ENCODE measurements around the gene BNIPL. TPM values are rescaled to one million over a fixed set of nuclear protein-coding genes. Genes with fewer than 3 reads are reported as not detected.

BNIPL gene
- total RNA-seq, 1 donor from 2014 or later = 27.7 TPM

GRCh38 chr1:151061704-151062103, 25.3 kb downstream of the BNIPL start:
- Mint-ChIP-seq H3K9me3 (no peaks in the 10 kb centered on the region), H3K4me1 (ENCODE audit: unreplicated experiment) (peaks cover 28% of the 10 kb centered on the region), H3K27me3 (no peaks in the 10 kb centered on the region)

GRCh38 chr1:151062741-151063371, 26.5 kb downstream of the BNIPL start:
- H3K4me1 Mint-ChIP-seq (ENCODE audit: unreplicated experiment) = peaks cover 18% of the 10 kb centered on the region
- no peaks in the 10 kb centered on the region for H3K9me3 Mint-ChIP-seq

More at GRCh38 chr1:151061704-151062103, 25.3 kb downstream of the BNIPL start:
- H3K4me3 Mint-ChIP-seq = peak overlapping the region; percentile 88
- H3K27ac Mint-ChIP-seq = peak overlapping the region; percentile 33
- TF ChIP-seq, protein P1, sequence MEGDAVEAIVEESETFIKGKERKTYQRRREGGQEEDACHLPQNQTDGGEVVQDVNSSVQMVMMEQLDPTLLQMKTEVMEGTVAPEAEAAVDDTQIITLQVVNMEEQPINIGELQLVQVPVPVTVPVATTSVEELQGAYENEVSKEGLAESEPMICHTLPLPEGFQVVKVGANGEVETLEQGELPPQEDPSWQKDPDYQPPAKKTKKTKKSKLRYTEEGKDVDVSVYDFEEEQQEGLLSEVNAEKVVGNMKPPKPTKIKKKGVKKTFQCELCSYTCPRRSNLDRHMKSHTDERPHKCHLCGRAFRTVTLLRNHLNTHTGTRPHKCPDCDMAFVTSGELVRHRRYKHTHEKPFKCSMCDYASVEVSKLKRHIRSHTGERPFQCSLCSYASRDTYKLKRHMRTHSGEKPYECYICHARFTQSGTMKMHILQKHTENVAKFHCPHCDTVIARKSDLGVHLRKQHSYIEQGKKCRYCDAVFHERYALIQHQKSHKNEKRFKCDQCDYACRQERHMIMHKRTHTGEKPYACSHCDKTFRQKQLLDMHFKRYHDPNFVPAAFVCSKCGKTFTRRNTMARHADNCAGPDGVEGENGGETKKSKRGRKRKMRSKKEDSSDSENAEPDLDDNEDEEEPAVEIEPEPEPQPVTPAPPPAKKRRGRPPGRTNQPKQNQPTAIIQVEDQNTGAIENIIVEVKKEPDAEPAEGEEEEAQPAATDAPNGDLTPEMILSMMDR (conservative IDR thresholded peaks at IDR 0.05) = no peak
- no peak for DNase-seq (ENCODE audit: extremely low spot score, unreplicated experiment)
- H3K36me3 Mint-ChIP-seq = peaks cover 12% of the 10 kb centered on the region

GRCh38 chr1:151065089-151065645, 28.8 kb downstream of the BNIPL start:
- no peak for DNase-seq (ENCODE audit: extremely low spot score, unreplicated experiment)
- H3K27me3 Mint-ChIP-seq = no peaks in the 10 kb centered on the region
- H3K27ac Mint-ChIP-seq = no peak overlapping the region
- peaks cover 12% of the 10 kb centered on the region for H3K36me3 Mint-ChIP-seq
- no peaks in the 10 kb centered on the region for H3K9me3 Mint-ChIP-seq
- H3K4me3 Mint-ChIP-seq = no peak overlapping the region
- TF ChIP-seq, protein P1 (conservative IDR thresholded peaks at IDR 0.05) = no peak
- H3K4me1 Mint-ChIP-seq (ENCODE audit: unreplicated experiment) = peaks cover 20% of the 10 kb centered on the region

More at GRCh38 chr1:151062741-151063371, 26.5 kb downstream of the BNIPL start:
- Mint-ChIP-seq H3K27me3 (no peaks in the 10 kb centered on the region), H3K27ac (peak overlapping the region; percentile 73), H3K36me3 (peaks cover 9% of the 10 kb centered on the region), H3K4me3 (peak overlapping the region; percentile 63)
- TF ChIP-seq, protein P1 (conservative IDR thresholded peaks at IDR 0.05) = no peak
- no peak for DNase-seq (ENCODE audit: extremely low spot score, unreplicated experiment)

GRCh38 chr1:151067185-151067584, 30.8 kb downstream of the BNIPL start:
- Mint-ChIP-seq H3K36me3 (peaks cover 16% of the 10 kb centered on the region), H3K9me3 (no peaks in the 10 kb centered on the region), H3K4me3 (no peak overlapping the region), H3K4me1 (ENCODE audit: unreplicated experiment) (peaks cover 19% of the 10 kb centered on the region), H3K27me3 (no peaks in the 10 kb centered on the region), H3K27ac (no peak overlapping the region)
- DNase-seq (ENCODE audit: extremely low spot score, unreplicated experiment) = no peak
- TF ChIP-seq, protein P1 (conservative IDR thresholded peaks at IDR 0.05) = no peak

DNA sequence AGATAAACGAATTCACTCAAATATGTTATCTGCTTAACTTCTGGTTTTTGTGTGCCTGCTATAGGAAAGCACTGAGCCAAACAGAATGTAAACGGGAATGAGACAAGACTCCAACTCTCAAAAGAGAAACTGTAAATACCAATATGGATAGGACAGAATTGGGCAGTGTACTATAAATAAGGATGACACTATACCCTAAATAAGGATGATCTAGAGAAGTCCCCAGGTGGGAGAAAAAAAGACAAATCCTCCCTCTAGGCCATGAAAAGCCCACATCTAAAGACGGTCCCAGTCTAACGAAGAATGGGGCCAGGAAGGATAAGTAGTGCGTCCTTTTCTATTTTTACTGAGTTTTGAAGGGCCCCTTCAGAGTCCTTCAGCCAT, 32.7 kb downstream of the BNIPL start:
- peak overlapping the region; percentile 68 for H3K27ac Mint-ChIP-seq
- peaks cover 14% of the 10 kb centered on the region for H3K4me1 Mint-ChIP-seq (ENCODE audit: unreplicated experiment)
- H3K27me3 Mint-ChIP-seq = no peaks in the 10 kb centered on the region
- no peaks in the 10 kb centered on the region for H3K9me3 Mint-ChIP-seq
- TF ChIP-seq, protein P1 (conservative IDR thresholded peaks at IDR 0.05) = no peak
- DNase-seq (ENCODE audit: extremely low spot score, unreplicated experiment) = no peak
- peaks cover 12% of the 10 kb centered on the region for H3K36me3 Mint-ChIP-seq
- H3K4me3 Mint-ChIP-seq = peak overlapping the region; percentile 75
